Colon (tissue), 2 donors: ENCODE measurements around the gene BPGM.
"Not testable (repeated sequence)": the region's sequence is repeated elsewhere in the genome, so short reads cannot be mapped to it uniquely, and the experiment has no call there.

Source experiments
- FAIRE-seq: peaks from 2 replicates; lab custom pipeline; 2012; peaks lifted over from hg19 to GRCh38; lab: Jason Lieb, UNC
- donor health status: control.
- donor health status: control.

BPGM gene

GRCh38 chr7:134665045-134665444, 18.4 kb downstream of the BPGM start:
- FAIRE-seq: not testable (repeated sequence)

- no peak for FAIRE-seq
Observed at GRCh38 chr7:134667899-134668298, 21.2 kb downstream of the BPGM start.

- FAIRE-seq: no peak
Observed at GRCh38 chr7:134669388-134669787, 22.7 kb downstream of the BPGM start.

- FAIRE-seq: no peak
Observed at GRCh38 chr7:134669845-134670373, 23.3 kb downstream of the BPGM start.

- no peak for FAIRE-seq
Observed at GRCh38 chr7:134671609-134672008, 25.0 kb downstream of the BPGM start.

- FAIRE-seq: no peak
Observed at GRCh38 chr7:134674424-134674823, 27.8 kb downstream of the BPGM start.

GRCh38 chr7:134676743-134677142, 30.1 kb downstream of the BPGM start:
- no peak for FAIRE-seq

- no peak for FAIRE-seq
Observed at GRCh38 chr7:134678115-134678514, 31.5 kb downstream of the BPGM start.

- no peak for FAIRE-seq
Observed at GRCh38 chr7:134679006-134679405, 32.4 kb downstream of the BPGM start.

GRCh38 chr7:134684165-134684564, 37.5 kb downstream of the BPGM start:
- FAIRE-seq: no peak

- no peak for FAIRE-seq
Observed at GRCh38 chr7:134685250-134685649, 38.6 kb downstream of the BPGM start.

- no peak for FAIRE-seq
Observed at GRCh38 chr7:134686786-134687185, 40.1 kb downstream of the BPGM start.

- not testable (repeated sequence) for FAIRE-seq
Observed at GRCh38 chr7:134689550-134689949, 42.9 kb downstream of the BPGM start.

GRCh38 chr7:134690016-134690415, 43.4 kb downstream of the BPGM start:
- FAIRE-seq: no peak

- no peak for FAIRE-seq
Observed at GRCh38 chr7:134690614-134691504, 44.2 kb downstream of the BPGM start.

GRCh38 chr7:134691546-134692343, 45.1 kb downstream of the BPGM start:
- no peak for FAIRE-seq

GRCh38 chr7:134692344-134692705, 45.7 kb downstream of the BPGM start:
- FAIRE-seq: no peak

- no peak for FAIRE-seq
Observed at GRCh38 chr7:134693256-134693655, 46.6 kb downstream of the BPGM start.

GRCh38 chr7:134694299-134694698, 47.6 kb downstream of the BPGM start:
- FAIRE-seq: no peak

- FAIRE-seq: no peak
Observed at GRCh38 chr7:134694767-134695166, 48.1 kb downstream of the BPGM start.

- no peak for FAIRE-seq
Observed at GRCh38 chr7:134695321-134695860, 48.7 kb downstream of the BPGM start.

- no peak for FAIRE-seq
Observed at GRCh38 chr7:134696261-134696660, 49.6 kb downstream of the BPGM start.
